ENCODE results near the gene USP35.

USP35 gene

GRCh38 chr11:78190871-78191538 lies 2.3 kb downstream of the USP35 start:
- no peak overlapping the region for H3K4me3 ChIP-seq
- peaks cover 58 to 83% (median 71%) of the 10 kb centered on the region in 10 experiments for H3K4me1 ChIP-seq
- H3K9me3 ChIP-seq (replicated peaks in 1 of 11): no peaks in the 10 kb centered on the region
- peaks cover 0 to 31% (median 0%) of the 10 kb centered on the region in 11 experiments; a peak in 10 of 22 replicates for H3K36me3 ChIP-seq
- no peaks in the 10 kb centered on the region for H3K27me3 ChIP-seq
- no peak overlapping the region for H3K27ac ChIP-seq
- peak overlapping the region; percentile 86 to 99 (median 97) for H3K4me2 ChIP-seq
- no peak for TF ChIP-seq Cebpa-rat (IDR thresholded peaks at IDR 0.05)
- peak overlapping the region in 1 of 11 experiments; percentile 81; a peak in 1 of 22 replicates for H3K9ac ChIP-seq
- H4K20me1 ChIP-seq: peaks cover 0 to 69% (median 0%) of the 10 kb centered on the region in 11 experiments; a peak in 5 of 22 replicates

GRCh38 chr11:78192223-78192719 lies 3.6 kb downstream of the USP35 start:
- Histone ChIP-seq H3K4me1 (peaks cover 54 to 76% (median 66%) of the 10 kb centered on the region in 10 experiments), H3K9me3 (replicated peaks in 1 of 11) (no peaks in the 10 kb centered on the region), H3K4me2 (peak overlapping the region; percentile 9 to 99 (median 65); a peak in 17 of 22 replicates), H3K27me3 (no peaks in the 10 kb centered on the region), H3K4me3 (no peak overlapping the region), H3K36me3 (peaks cover 0 to 34% (median 0%) of the 10 kb centered on the region in 11 experiments; a peak in 10 of 22 replicates), H3K9ac (peak overlapping the region in 3 of 11 experiments; percentile 10 to 42 (median 30); a peak in 2 of 22 replicates), H4K20me1 (peaks cover 0 to 71% (median 0%) of the 10 kb centered on the region in 11 experiments; a peak in 8 of 22 replicates), H3K27ac (peak overlapping the region in 4 of 11 experiments; percentile 38 to 62 (median 48); a peak in 5 of 22 replicates)
- TF ChIP-seq Cebpa-rat (IDR thresholded peaks at IDR 0.05): no peak

- Histone ChIP-seq H3K4me3 (no peak overlapping the region), H3K9ac (peak overlapping the region in 7 of 11 experiments; percentile 18 to 44 (median 41); a peak in 6 of 22 replicates), H3K4me2 (peak overlapping the region in 10 of 11 experiments; percentile 15 to 99 (median 62); a peak in 18 of 22 replicates), H4K20me1 (peaks cover 0 to 72% (median 0%) of the 10 kb centered on the region in 11 experiments; a peak in 7 of 22 replicates), H3K4me1 (peaks cover 48 to 69% (median 60%) of the 10 kb centered on the region in 10 experiments), H3K27me3 (no peaks in the 10 kb centered on the region), H3K36me3 (peaks cover 0 to 41% (median 0%) of the 10 kb centered on the region in 11 experiments; a peak in 10 of 22 replicates), H3K27ac (peak overlapping the region in 7 of 11 experiments; percentile 14 to 62 (median 47); a peak in 10 of 22 replicates), H3K9me3 (replicated peaks in 1 of 11) (no peaks in the 10 kb centered on the region)
- no peak for TF ChIP-seq Cebpa-rat (IDR thresholded peaks at IDR 0.05)
These were observed 4.2 kb downstream of the USP35 start for GRCh38 chr11:78192911-78193351.

- TF ChIP-seq Cebpa-rat (IDR thresholded peaks at IDR 0.05): no peak
- Histone ChIP-seq H3K27ac (peak overlapping the region in 6 of 11 experiments; percentile 14 to 62 (median 48); a peak in 7 of 22 replicates), H3K4me1 (peaks cover 48 to 69% (median 60%) of the 10 kb centered on the region in 10 experiments), H3K9ac (peak overlapping the region in 1 of 11 experiments; percentile 42; a peak in 1 of 22 replicates), H4K20me1 (peaks cover 0 to 79% (median 0%) of the 10 kb centered on the region in 11 experiments; a peak in 7 of 22 replicates), H3K9me3 (replicated peaks in 1 of 11) (no peaks in the 10 kb centered on the region), H3K4me3 (no peak overlapping the region), H3K36me3 (peaks cover 0 to 49% (median 0%) of the 10 kb centered on the region in 11 experiments; a peak in 11 of 22 replicates), H3K27me3 (no peaks in the 10 kb centered on the region), H3K4me2 (peak overlapping the region in 9 of 11 experiments; percentile 32 to 99 (median 65); a peak in 16 of 22 replicates)
These were observed 5.1 kb downstream of the USP35 start for GRCh38 chr11:78193806-78194205.

GRCh38 chr11:78194490-78194889 lies 5.8 kb downstream of the USP35 start:
- H3K4me1 ChIP-seq: peaks cover 42 to 64% (median 53%) of the 10 kb centered on the region in 10 experiments
- H3K4me3 ChIP-seq: no peak overlapping the region
- peaks cover 0 to 84% (median 0%) of the 10 kb centered on the region in 11 experiments; a peak in 7 of 22 replicates for H4K20me1 ChIP-seq
- no peak overlapping the region for H3K9ac ChIP-seq
- H3K27ac ChIP-seq: no peak overlapping the region
- H3K36me3 ChIP-seq: peaks cover 0 to 56% (median 0%) of the 10 kb centered on the region in 11 experiments; a peak in 11 of 22 replicates
- H3K27me3 ChIP-seq: no peaks in the 10 kb centered on the region
- H3K9me3 ChIP-seq (replicated peaks in 1 of 11): no peaks in the 10 kb centered on the region
- TF ChIP-seq Cebpa-rat (IDR thresholded peaks at IDR 0.05): no peak
- H3K4me2 ChIP-seq: no peak overlapping the region

GRCh38 chr11:78195917-78196560 lies 7.3 kb downstream of the USP35 start:
- peaks cover 0 to 82% (median 0%) of the 10 kb centered on the region in 11 experiments; a peak in 8 of 22 replicates for H4K20me1 ChIP-seq
- peaks cover 0 to 72% (median 10%) of the 10 kb centered on the region in 11 experiments; a peak in 12 of 22 replicates for H3K36me3 ChIP-seq
- H3K9me3 ChIP-seq (replicated peaks in 1 of 11): no peaks in the 10 kb centered on the region
- no peak overlapping the region for H3K27ac ChIP-seq
- peaks cover 36 to 59% (median 46%) of the 10 kb centered on the region in 10 experiments for H3K4me1 ChIP-seq
- no peak for TF ChIP-seq Cebpa-rat (IDR thresholded peaks at IDR 0.05)
- peak overlapping the region in 3 of 11 experiments; percentile 18 to 40 (median 19); a peak in 2 of 22 replicates for H3K4me2 ChIP-seq
- peak overlapping the region in 1 of 11 experiments; percentile 37; a peak in 1 of 22 replicates for H3K9ac ChIP-seq
- H3K4me3 ChIP-seq: no peak overlapping the region
- H3K27me3 ChIP-seq: no peaks in the 10 kb centered on the region

GRCh38 chr11:78196661-78197091 lies 8.0 kb downstream of the USP35 start:
- Histone ChIP-seq H3K36me3 (peaks cover 0 to 78% (median 10%) of the 10 kb centered on the region in 11 experiments; a peak in 12 of 22 replicates), H3K27me3 (no peaks in the 10 kb centered on the region), H3K4me1 (peaks cover 35 to 59% (median 46%) of the 10 kb centered on the region in 10 experiments), H3K27ac (no peak overlapping the region), H3K9me3 (replicated peaks in 1 of 11) (no peaks in the 10 kb centered on the region), H4K20me1 (peaks cover 0 to 83% (median 0%) of the 10 kb centered on the region in 11 experiments; a peak in 8 of 22 replicates), H3K4me2 (0 out of 22 replicates have a peak overlapping the region, but pooled peaks of 1 of the 11 experiments have one; percentile 12), H3K4me3 (no peak overlapping the region), H3K9ac (no peak overlapping the region)
- no peak for TF ChIP-seq Cebpa-rat (IDR thresholded peaks at IDR 0.05)

GRCh38 chr11:78197816-78198215 lies 9.1 kb downstream of the USP35 start:
- TF ChIP-seq Cebpa-rat (IDR thresholded peaks at IDR 0.05): no peak
- Histone ChIP-seq H3K9me3 (replicated peaks in 1 of 11) (no peaks in the 10 kb centered on the region), H4K20me1 (peaks cover 0 to 80% (median 0%) of the 10 kb centered on the region in 11 experiments; a peak in 7 of 22 replicates), H3K27me3 (no peaks in the 10 kb centered on the region), H3K27ac (no peak overlapping the region), H3K9ac (no peak overlapping the region), H3K36me3 (peaks cover 0 to 82% (median 10%) of the 10 kb centered on the region in 11 experiments; a peak in 12 of 22 replicates), H3K4me2 (no peak overlapping the region), H3K4me3 (no peak overlapping the region), H3K4me1 (peaks cover 35 to 59% (median 47%) of the 10 kb centered on the region in 10 experiments)
